WTC11 (cell line): Measurements from ENCODE around the gene CCDC59. TPM values are rescaled to one million over a fixed set of nuclear protein-coding genes. Genes with fewer than 3 reads are reported as not detected.

Experiments
- ATAC-seq: fragments of 200-7000 bp; cut with Tn5 transposase; 2 replicates; pipeline ENCODE4 v1.10.0; 2021; ENCODE audit warnings: mild to moderate bottlenecking, moderate library complexity
- CTCF ChIA-PET: fragments of 300-600 bp; sonication (Branson Sonifier 250); formaldehyde crosslinking; loops from one replicate; lab custom pipeline; 2021; ENCODE audit warnings: antibody characterized with exemption; lab: Charles Lee
- POLR2A ChIA-PET: fragments of 350-600 bp; sonication (Branson Sonifier 250); formaldehyde crosslinking; loops from one replicate; lab custom pipeline; 2021; ENCODE audit warnings: antibody characterized with exemption; lab: Charles Lee
- DNase-seq: peaks from one replicate; pipeline ENCODE4 v3.0.0; 2021; ENCODE audit warnings: low spot score
- H3K27ac Mint-ChIP-seq: 2 replicates; pipeline ENCODE4 v1.8.0; 2021; ENCODE audit warnings: mixed read lengths
- H3K27me3 Mint-ChIP-seq: 2 replicates; pipeline ENCODE4 v1.8.0; 2021; ENCODE audit warnings: low read depth, mild to moderate bottlenecking, moderate library complexity, mixed read lengths
- H3K36me3 Mint-ChIP-seq: 2 replicates; pipeline ENCODE4 v1.8.0; 2021; ENCODE audit warnings: mixed read lengths
- H3K4me1 Mint-ChIP-seq: 2 replicates; pipeline ENCODE4 v1.8.0; 2022; ENCODE audit warnings: mixed read lengths
- H3K4me3 Mint-ChIP-seq: 2 replicates; pipeline ENCODE4 v1.8.0; 2021; ENCODE audit warnings: mild to moderate bottlenecking, moderate library complexity, mixed read lengths
- H3K9me3 Mint-ChIP-seq: 2 replicates; pipeline ENCODE4 v1.8.0; 2021; ENCODE audit warnings: mixed read lengths
- ETV6 ChIP-seq: sonication (generic); formaldehyde crosslinking; IDR thresholded peaks from 2 replicates; pipeline ENCODE4 v1.8.1; 2022; ENCODE audit warnings: mild to moderate bottlenecking, missing genetic modification reagents
- GRHL2 ChIP-seq: fragments of 250-450 bp; sonication (Bioruptor Pico); IDR thresholded peaks from 2 replicates; pipeline ENCODE4 v1.8.0; 2022; ENCODE audit warnings: mild to moderate bottlenecking, moderate library complexity; ENCODE audit not compliant: insufficient replicate concordance, severe bottlenecking
- IRF1 ChIP-seq: sonication (generic); formaldehyde crosslinking; IDR thresholded peaks from 2 replicates; pipeline ENCODE4 v1.8.0; 2023; ENCODE audit warnings: missing genetic modification reagents
- MAX ChIP-seq: sonication (generic); formaldehyde crosslinking; IDR thresholded peaks from 2 replicates; pipeline ENCODE4 v1.8.0; 2022; ENCODE audit warnings: mild to moderate bottlenecking, missing genetic modification reagents
- MLX ChIP-seq: sonication (generic); formaldehyde crosslinking; IDR thresholded peaks from 2 replicates; pipeline ENCODE4 v1.8.1; 2023; ENCODE audit warnings: mild to moderate bottlenecking, missing genetic modification reagents, moderate library complexity
- PRRX2 ChIP-seq: fragments of 250-450 bp; sonication (Bioruptor Pico); IDR thresholded peaks from 2 replicates; pipeline ENCODE4 v1.8.0; 2021; ENCODE audit warnings: mild to moderate bottlenecking
- SOX15 ChIP-seq: fragments of 250-450 bp; sonication (Bioruptor Pico); IDR thresholded peaks from 2 replicates; pipeline ENCODE4 v1.9.0; 2021; ENCODE audit warnings: mild to moderate bottlenecking
- ZNF121 ChIP-seq: sonication (generic); formaldehyde crosslinking; IDR thresholded peaks from 2 replicates; pipeline ENCODE4 v1.8.0; 2023; ENCODE audit warnings: missing genetic modification reagents
- total RNA-seq: library from RNA; stranded (reverse); gene quantifications from 3 replicates; pipeline ENCODE4 v1.2.3, GENCODE V29; 2021
- TF ChIP-seq, protein P1 (sequence below): sonication (generic); formaldehyde crosslinking; conservative IDR thresholded peaks from 2 replicates; pipeline ENCODE4 v1.8.1; 2022; ENCODE audit warnings: mild to moderate bottlenecking, missing genetic modification reagents
- TF ChIP-seq, protein P2 (sequence below): sonication (generic); formaldehyde crosslinking; IDR thresholded peaks from 2 replicates; pipeline ENCODE4 v1.8.1; 2022; ENCODE audit warnings: mild to moderate bottlenecking, missing genetic modification reagents, moderate library complexity, borderline replicate concordance
- TF ChIP-seq, protein P3 (sequence below): sonication (generic); formaldehyde crosslinking; IDR thresholded peaks from 2 replicates; pipeline ENCODE4 v1.8.0; 2022; ENCODE audit warnings: mild to moderate bottlenecking, missing genetic modification reagents
- TF ChIP-seq, protein P4 (sequence below): sonication (generic); formaldehyde crosslinking; IDR thresholded peaks from 2 replicates; pipeline ENCODE4 v1.8.1; 2023; ENCODE audit warnings: mild to moderate bottlenecking, missing genetic modification reagents, borderline replicate concordance
- TF ChIP-seq, protein P5 (sequence below): sonication (generic); formaldehyde crosslinking; conservative IDR thresholded peaks from 2 replicates; pipeline ENCODE4 v1.8.1; 2023; ENCODE audit warnings: mild to moderate bottlenecking, low read depth, missing genetic modification reagents, moderate library complexity

Gene CCDC59
- total RNA-seq, 1 experiment from 2014 or later = 49.2 TPM

GRCh38 chr12:82400819-82401218 lies 42.6 kb upstream of the CCDC59 start:
- TF ChIP-seq MAX (CRISPR knock-in tag) = no peak
- no peak for TF ChIP-seq ETV6 (CRISPR knock-in tag)
- TF ChIP-seq PRRX2 (CRISPR knock-in tag) = no peak
- no peak for TF ChIP-seq SOX15 (CRISPR knock-in tag)
- no peak for TF ChIP-seq IRF1 (CRISPR knock-in tag)
- TF ChIP-seq, protein P1, sequence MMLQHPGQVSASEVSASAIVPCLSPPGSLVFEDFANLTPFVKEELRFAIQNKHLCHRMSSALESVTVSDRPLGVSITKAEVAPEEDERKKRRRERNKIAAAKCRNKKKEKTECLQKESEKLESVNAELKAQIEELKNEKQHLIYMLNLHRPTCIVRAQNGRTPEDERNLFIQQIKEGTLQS = no peak
- TF ChIP-seq, protein P2, sequence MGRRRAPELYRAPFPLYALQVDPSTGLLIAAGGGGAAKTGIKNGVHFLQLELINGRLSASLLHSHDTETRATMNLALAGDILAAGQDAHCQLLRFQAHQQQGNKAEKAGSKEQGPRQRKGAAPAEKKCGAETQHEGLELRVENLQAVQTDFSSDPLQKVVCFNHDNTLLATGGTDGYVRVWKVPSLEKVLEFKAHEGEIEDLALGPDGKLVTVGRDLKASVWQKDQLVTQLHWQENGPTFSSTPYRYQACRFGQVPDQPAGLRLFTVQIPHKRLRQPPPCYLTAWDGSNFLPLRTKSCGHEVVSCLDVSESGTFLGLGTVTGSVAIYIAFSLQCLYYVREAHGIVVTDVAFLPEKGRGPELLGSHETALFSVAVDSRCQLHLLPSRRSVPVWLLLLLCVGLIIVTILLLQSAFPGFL (CRISPR knock-in tag) = no peak
- TF ChIP-seq, protein P3, sequence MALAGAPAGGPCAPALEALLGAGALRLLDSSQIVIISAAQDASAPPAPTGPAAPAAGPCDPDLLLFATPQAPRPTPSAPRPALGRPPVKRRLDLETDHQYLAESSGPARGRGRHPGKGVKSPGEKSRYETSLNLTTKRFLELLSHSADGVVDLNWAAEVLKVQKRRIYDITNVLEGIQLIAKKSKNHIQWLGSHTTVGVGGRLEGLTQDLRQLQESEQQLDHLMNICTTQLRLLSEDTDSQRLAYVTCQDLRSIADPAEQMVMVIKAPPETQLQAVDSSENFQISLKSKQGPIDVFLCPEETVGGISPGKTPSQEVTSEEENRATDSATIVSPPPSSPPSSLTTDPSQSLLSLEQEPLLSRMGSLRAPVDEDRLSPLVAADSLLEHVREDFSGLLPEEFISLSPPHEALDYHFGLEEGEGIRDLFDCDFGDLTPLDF = no peak
- no peak for TF ChIP-seq ZNF121 (CRISPR knock-in tag)
- TF ChIP-seq MLX (CRISPR knock-in tag) = no peak
- TF ChIP-seq, all 79 proteins: peak for 0
- Mint-ChIP-seq H3K9me3 (no peaks in the 10 kb centered on the region), H3K27me3 (no peaks in the 10 kb centered on the region), H3K4me3 (no peak overlapping the region), H3K36me3 (no peaks in the 10 kb centered on the region), H3K27ac (no peak overlapping the region), H3K4me1 (no peaks in the 10 kb centered on the region)
- ChIA-PET CTCF (no interaction called here), POLR2A (no interaction called here)
- ATAC-seq (no peak), DNase-seq (no peak)

GRCh38 chr12:82398879-82399278 lies 40.7 kb upstream of the CCDC59 start:
- Mint-ChIP-seq H3K9me3 (no peaks in the 10 kb centered on the region), H3K36me3 (no peaks in the 10 kb centered on the region), H3K27me3 (no peaks in the 10 kb centered on the region), H3K27ac (no peak overlapping the region), H3K4me1 (no peaks in the 10 kb centered on the region), H3K4me3 (no peak overlapping the region)
- no peak for ATAC-seq
- DNase-seq = no peak
- no peak for TF ChIP-seq GRHL2 (CRISPR knock-in tag)
- TF ChIP-seq, protein P4, sequence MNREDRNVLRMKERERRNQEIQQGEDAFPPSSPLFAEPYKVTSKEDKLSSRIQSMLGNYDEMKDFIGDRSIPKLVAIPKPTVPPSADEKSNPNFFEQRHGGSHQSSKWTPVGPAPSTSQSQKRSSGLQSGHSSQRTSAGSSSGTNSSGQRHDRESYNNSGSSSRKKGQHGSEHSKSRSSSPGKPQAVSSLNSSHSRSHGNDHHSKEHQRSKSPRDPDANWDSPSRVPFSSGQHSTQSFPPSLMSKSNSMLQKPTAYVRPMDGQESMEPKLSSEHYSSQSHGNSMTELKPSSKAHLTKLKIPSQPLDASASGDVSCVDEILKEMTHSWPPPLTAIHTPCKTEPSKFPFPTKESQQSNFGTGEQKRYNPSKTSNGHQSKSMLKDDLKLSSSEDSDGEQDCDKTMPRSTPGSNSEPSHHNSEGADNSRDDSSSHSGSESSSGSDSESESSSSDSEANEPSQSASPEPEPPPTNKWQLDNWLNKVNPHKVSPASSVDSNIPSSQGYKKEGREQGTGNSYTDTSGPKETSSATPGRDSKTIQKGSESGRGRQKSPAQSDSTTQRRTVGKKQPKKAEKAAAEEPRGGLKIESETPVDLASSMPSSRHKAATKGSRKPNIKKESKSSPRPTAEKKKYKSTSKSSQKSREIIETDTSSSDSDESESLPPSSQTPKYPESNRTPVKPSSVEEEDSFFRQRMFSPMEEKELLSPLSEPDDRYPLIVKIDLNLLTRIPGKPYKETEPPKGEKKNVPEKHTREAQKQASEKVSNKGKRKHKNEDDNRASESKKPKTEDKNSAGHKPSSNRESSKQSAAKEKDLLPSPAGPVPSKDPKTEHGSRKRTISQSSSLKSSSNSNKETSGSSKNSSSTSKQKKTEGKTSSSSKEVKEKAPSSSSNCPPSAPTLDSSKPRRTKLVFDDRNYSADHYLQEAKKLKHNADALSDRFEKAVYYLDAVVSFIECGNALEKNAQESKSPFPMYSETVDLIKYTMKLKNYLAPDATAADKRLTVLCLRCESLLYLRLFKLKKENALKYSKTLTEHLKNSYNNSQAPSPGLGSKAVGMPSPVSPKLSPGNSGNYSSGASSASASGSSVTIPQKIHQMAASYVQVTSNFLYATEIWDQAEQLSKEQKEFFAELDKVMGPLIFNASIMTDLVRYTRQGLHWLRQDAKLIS (CRISPR knock-in tag) = no peak
- TF ChIP-seq, protein P5, sequence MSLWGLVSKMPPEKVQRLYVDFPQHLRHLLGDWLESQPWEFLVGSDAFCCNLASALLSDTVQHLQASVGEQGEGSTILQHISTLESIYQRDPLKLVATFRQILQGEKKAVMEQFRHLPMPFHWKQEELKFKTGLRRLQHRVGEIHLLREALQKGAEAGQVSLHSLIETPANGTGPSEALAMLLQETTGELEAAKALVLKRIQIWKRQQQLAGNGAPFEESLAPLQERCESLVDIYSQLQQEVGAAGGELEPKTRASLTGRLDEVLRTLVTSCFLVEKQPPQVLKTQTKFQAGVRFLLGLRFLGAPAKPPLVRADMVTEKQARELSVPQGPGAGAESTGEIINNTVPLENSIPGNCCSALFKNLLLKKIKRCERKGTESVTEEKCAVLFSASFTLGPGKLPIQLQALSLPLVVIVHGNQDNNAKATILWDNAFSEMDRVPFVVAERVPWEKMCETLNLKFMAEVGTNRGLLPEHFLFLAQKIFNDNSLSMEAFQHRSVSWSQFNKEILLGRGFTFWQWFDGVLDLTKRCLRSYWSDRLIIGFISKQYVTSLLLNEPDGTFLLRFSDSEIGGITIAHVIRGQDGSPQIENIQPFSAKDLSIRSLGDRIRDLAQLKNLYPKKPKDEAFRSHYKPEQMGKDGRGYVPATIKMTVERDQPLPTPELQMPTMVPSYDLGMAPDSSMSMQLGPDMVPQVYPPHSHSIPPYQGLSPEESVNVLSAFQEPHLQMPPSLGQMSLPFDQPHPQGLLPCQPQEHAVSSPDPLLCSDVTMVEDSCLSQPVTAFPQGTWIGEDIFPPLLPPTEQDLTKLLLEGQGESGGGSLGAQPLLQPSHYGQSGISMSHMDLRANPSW (CRISPR knock-in tag) = no peak
- CTCF ChIA-PET = no interaction called here
- POLR2A ChIA-PET = no interaction called here
